ENCODE measurements around the gene SPAG8.

- TF ChIP-seq, protein P1, sequence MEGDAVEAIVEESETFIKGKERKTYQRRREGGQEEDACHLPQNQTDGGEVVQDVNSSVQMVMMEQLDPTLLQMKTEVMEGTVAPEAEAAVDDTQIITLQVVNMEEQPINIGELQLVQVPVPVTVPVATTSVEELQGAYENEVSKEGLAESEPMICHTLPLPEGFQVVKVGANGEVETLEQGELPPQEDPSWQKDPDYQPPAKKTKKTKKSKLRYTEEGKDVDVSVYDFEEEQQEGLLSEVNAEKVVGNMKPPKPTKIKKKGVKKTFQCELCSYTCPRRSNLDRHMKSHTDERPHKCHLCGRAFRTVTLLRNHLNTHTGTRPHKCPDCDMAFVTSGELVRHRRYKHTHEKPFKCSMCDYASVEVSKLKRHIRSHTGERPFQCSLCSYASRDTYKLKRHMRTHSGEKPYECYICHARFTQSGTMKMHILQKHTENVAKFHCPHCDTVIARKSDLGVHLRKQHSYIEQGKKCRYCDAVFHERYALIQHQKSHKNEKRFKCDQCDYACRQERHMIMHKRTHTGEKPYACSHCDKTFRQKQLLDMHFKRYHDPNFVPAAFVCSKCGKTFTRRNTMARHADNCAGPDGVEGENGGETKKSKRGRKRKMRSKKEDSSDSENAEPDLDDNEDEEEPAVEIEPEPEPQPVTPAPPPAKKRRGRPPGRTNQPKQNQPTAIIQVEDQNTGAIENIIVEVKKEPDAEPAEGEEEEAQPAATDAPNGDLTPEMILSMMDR (conservative IDR thresholded peaks at IDR 0.05; ENCODE audit: low read depth in 2 of 2) = no peak
- TF ChIP-seq EZH2phosphoT487 (IDR thresholded peaks at IDR 0.05; ENCODE audit: unreplicated experiment) = no peak
- no peak for TF ChIP-seq EZH2 (IDR thresholded peaks at IDR 0.05; ENCODE audit: low read depth, unreplicated experiment)
- TF ChIP-seq POLR2AphosphoS5 (IDR thresholded peaks at IDR 0.05; ENCODE audit: low read depth) = no peak
Observed at GRCh38 chr9:35771943-35772342, 40.1 kb downstream of the SPAG8 start.

Data from GM23338 (cell line).